K562 (cell line): ENCODE results near the gene AGPAT1. TPM values are rescaled to one million over a fixed set of nuclear protein-coding genes. Genes with fewer than 3 reads are reported as not detected.
A peak's percentile ranks its signal among the peaks of the same experiment; 100 is the strongest.

Source experiments
- AFF1 ChIP-seq, 2 experiments: fragments of 450-650 bp; IDR thresholded peaks; 2 replicates each; pipeline ENCODE4 v1.6.1; 2018; ENCODE audit warnings: mild to moderate bottlenecking in 2 of 2, low read depth in 1 of 2; ENCODE audit not compliant: partially characterized antibody in 2 of 2
- BMI1 ChIP-seq: fragments of 150-350 bp; IDR thresholded peaks from 2 replicates; pipeline ENCODE4 v1.6.1; 2014; ENCODE audit warnings: low read length
- CAMTA2 ChIP-seq: fragments of 250-450 bp; sonication (Bioruptor Pico); conservative IDR thresholded peaks from 2 replicates; pipeline ENCODE4 v1.5.1; 2022
- FOS ChIP-seq: IDR thresholded peaks from 3 replicates; pipeline ENCODE4 v1.6.1; 2011; ENCODE audit not compliant: insufficient read length; ENCODE audit errors: extremely low read depth
- MBD1 ChIP-seq: fragments of 250-450 bp; sonication (Bioruptor Pico); IDR thresholded peaks from 2 replicates; pipeline ENCODE4 v1.8.0; 2022; ENCODE audit warnings: inconsistent platforms
- NFYB ChIP-seq: IDR thresholded peaks from 2 replicates; pipeline ENCODE4 v1.6.1; 2011; ENCODE audit warnings: mild to moderate bottlenecking, moderate library complexity; ENCODE audit not compliant: insufficient read length; ENCODE audit errors: extremely low read depth
- RBM34 ChIP-seq: fragments of 200-400 bp; formaldehyde crosslinking; IDR thresholded peaks from 2 replicates; pipeline ENCODE4 v1.6.1; 2018; ENCODE audit warnings: low read length, borderline replicate concordance; ENCODE audit not compliant: insufficient read depth
- RBM39 ChIP-seq: fragments of 200-400 bp; formaldehyde crosslinking; optimal IDR thresholded peaks from 2 replicates; pipeline ENCODE3; 2018; ENCODE audit warnings: low read depth, low read length
- SRF ChIP-seq, 2 experiments: fragments of 250-450, 450-650 bp in 1 of 2; sonication (Bioruptor Pico) in 1 of 2; sonication (generic) in 1 of 2; formaldehyde crosslinking; IDR thresholded peaks; 2 replicates each; pipeline versions ENCODE4 v1.5.0 to v1.5.1; 2020 to 2022; ENCODE audit warnings: mild to moderate bottlenecking in 1 of 2, missing genetic modification reagents in 1 of 2
- STAT6 ChIP-seq: sonication (generic); formaldehyde crosslinking; IDR thresholded peaks from 2 replicates; pipeline ENCODE4 v1.8.1; 2023; ENCODE audit warnings: mild to moderate bottlenecking, missing genetic modification reagents
- TBP ChIP-seq: optimal IDR thresholded peaks from 2 replicates; pipeline ENCODE3; 2011; ENCODE audit warnings: low read depth, low read length, improper control_type of control experiment
- ZNF224 ChIP-seq: sonication (generic); formaldehyde crosslinking; IDR thresholded peaks from 2 replicates; pipeline ENCODE4 v1.8.0; 2022; ENCODE audit warnings: mild to moderate bottlenecking, missing genetic modification reagents
- ZNF354B ChIP-seq: fragments of 250-450 bp; sonication (Bioruptor Pico); IDR thresholded peaks from 2 replicates; pipeline ENCODE4 v1.4.0; 2020
- ZNF639 ChIP-seq, 2 experiments: fragments of 200-800 bp in 1 of 2; sonication (Bioruptor generic) in 1 of 2; sonication (generic) in 1 of 2; formaldehyde crosslinking in 1 of 2; IDR thresholded peaks in 1 of 2; conservative IDR thresholded peaks in 1 of 2; 2 replicates each; pipeline versions ENCODE4 v1.5.0 to v1.6.1; 2016 to 2020; ENCODE audit warnings: missing compliant biosample characterization in 1 of 2, missing genetic modification characterization in 1 of 2, missing genetic modification reagents in 1 of 2
- polyA plus RNA-seq, 8 experiments: library from polyadenylated mRNA; depleted of rRNA in 4 of 8; stranded (reverse) in 5 of 8; unstranded in 3 of 8; fragments of >200 nt; fragmentation: Nextera tagmentation in 2 of 8; fragmentation: Illumina TruSeq in 1 of 8; extraction: Ambion mirVana in 2 of 8; extraction: Trizol in 1 of 8; gene quantifications; 2 replicates each; pipeline versions ENCODE4 v1.2.1 to v1.2.3, GENCODE V29; 2011 to 2014; ENCODE audit warnings: inconsistent platforms in 1 of 8, missing spikeins in 1 of 8
- total RNA-seq, 7 experiments: library from RNA; depleted of rRNA in 6 of 7; stranded (reverse); fragments of >200 nt in 6 of 7; fragmentation: Illumina TruSeq in 2 of 7; extraction: Trizol in 2 of 7; gene quantifications; 2 replicates each; pipeline versions ENCODE4 v1.2.1 to v1.2.3, GENCODE V29; 2011 to 2021; ENCODE audit warnings: low replicate concordance in 1 of 7

The AGPAT1 gene
- total and polyA plus RNA-seq, 9 of the 15 experiments (the other 6 are each of a cell fraction or from before 2014, with no cell fraction given): 37.9 to 176 (median 69.4) TPM

- TF ChIP-seq AFF1 (IDR thresholded peaks at IDR 0.05; ENCODE audit: low read depth in 1 of 2, partially characterized antibody in 2 of 2): peak in 1 of 2 experiments; percentile 80
- no peak for TF ChIP-seq SRF (CRISPR knock-in tag; IDR thresholded peaks at IDR 0.05)
- TF ChIP-seq RBM39: peak; percentile 24
- TF ChIP-seq CAMTA2 (CRISPR knock-in tag): 0 out of 2 replicates have a peak, but pooled peaks have one; percentile 45
- TF ChIP-seq ZNF639 (CRISPR knock-in tag; conservative IDR thresholded peaks at IDR 0.05 in 1 of 2, IDR thresholded peaks at IDR 0.05 in 1 of 2): peak in 1 of 2 experiments; percentile 91; a peak in 2 of 4 replicates
- TF ChIP-seq ZNF224 (CRISPR knock-in tag): peak; percentile 10; the same call in 1 of the 2 replicates
- TF ChIP-seq STAT6: no peak; the same call in none of the 2 replicates
- TF ChIP-seq BMI1: 0 out of 2 replicates have a peak, but pooled peaks have one; percentile 27
- no peak for TF ChIP-seq NFYB
- TF ChIP-seq TBP: peak; percentile 74
- TF ChIP-seq RBM34: no peak
- TF ChIP-seq ZNF354B (CRISPR knock-in tag): no peak
- TF ChIP-seq FOS: no peak
- TF ChIP-seq MBD1 (CRISPR knock-in tag): no peak
Observed at GRCh38 chr6:32195902-32196681, 20.2 kb upstream of the AGPAT1 start (continued).
